Tibial nerve (tissue), 4 donors: ENCODE measurements around the gene OTOF.

ENCODE experiments used
- EP300 ChIP-seq, 2 donors: sonication (generic); formaldehyde crosslinking; IDR thresholded peaks; one replicate each; pipeline ENCODE4 v1.6.1; 2017; ENCODE audit warnings: antibody characterized with exemption in 2 of 2, mild to moderate bottlenecking in 1 of 2
- POLR2A ChIP-seq, 2 donors: fragments of 450-650 bp; IDR thresholded peaks; one replicate each; pipeline ENCODE4 v1.6.1; 2017; ENCODE audit warnings: antibody characterized with exemption in 2 of 2, mild to moderate bottlenecking in 2 of 2, moderate library complexity in 2 of 2
- TF ChIP-seq, protein P1 (sequence below), 5 experiments: fragments of 200-600 bp in 3 of 5; fragments of 450-650 bp in 2 of 5; sonication (generic) in 3 of 5; IDR thresholded peaks; one replicate each; pipeline ENCODE4 v1.5.1; 2016 to 2019; ENCODE audit warnings: antibody characterized with exemption in 5 of 5, mild to moderate bottlenecking in 3 of 5, moderate library complexity in 2 of 5

- TF ChIP-seq, protein P1, sequence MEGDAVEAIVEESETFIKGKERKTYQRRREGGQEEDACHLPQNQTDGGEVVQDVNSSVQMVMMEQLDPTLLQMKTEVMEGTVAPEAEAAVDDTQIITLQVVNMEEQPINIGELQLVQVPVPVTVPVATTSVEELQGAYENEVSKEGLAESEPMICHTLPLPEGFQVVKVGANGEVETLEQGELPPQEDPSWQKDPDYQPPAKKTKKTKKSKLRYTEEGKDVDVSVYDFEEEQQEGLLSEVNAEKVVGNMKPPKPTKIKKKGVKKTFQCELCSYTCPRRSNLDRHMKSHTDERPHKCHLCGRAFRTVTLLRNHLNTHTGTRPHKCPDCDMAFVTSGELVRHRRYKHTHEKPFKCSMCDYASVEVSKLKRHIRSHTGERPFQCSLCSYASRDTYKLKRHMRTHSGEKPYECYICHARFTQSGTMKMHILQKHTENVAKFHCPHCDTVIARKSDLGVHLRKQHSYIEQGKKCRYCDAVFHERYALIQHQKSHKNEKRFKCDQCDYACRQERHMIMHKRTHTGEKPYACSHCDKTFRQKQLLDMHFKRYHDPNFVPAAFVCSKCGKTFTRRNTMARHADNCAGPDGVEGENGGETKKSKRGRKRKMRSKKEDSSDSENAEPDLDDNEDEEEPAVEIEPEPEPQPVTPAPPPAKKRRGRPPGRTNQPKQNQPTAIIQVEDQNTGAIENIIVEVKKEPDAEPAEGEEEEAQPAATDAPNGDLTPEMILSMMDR (IDR thresholded peaks at IDR 0.05), result no peak
- TF ChIP-seq EP300 (IDR thresholded peaks at IDR 0.05), result no peak
- TF ChIP-seq POLR2A (IDR thresholded peaks at IDR 0.05), result no peak
Measured at GRCh38 chr2:26475037-26475436, 2.9 kb downstream of the OTOF start.
